ENCODE data around the gene ATM.
"Not testable (repeated sequence)": the region's sequence is repeated elsewhere in the genome, so short reads cannot be mapped to it uniquely, and the experiment has no call there.

The ATM gene

GRCh38 chr11:108278954-108279353, 56.1 kb downstream of the ATM start:
- no peak for DNase-seq (ENCODE audit: low read depth in 3 of 3)

GRCh38 chr11:108286370-108286769, 63.5 kb downstream of the ATM start:
- no peak for DNase-seq (ENCODE audit: low read depth in 3 of 3)

GRCh38 chr11:108286956-108287355, 64.1 kb downstream of the ATM start:
- no peak for DNase-seq (ENCODE audit: low read depth in 3 of 3)

GRCh38 chr11:108289066-108289465, 66.2 kb downstream of the ATM start:
- DNase-seq (ENCODE audit: low read depth in 3 of 3) = not testable (repeated sequence)

- DNase-seq (ENCODE audit: low read depth in 3 of 3) = no peak
Measured at GRCh38 chr11:108289699-108290098, 66.8 kb downstream of the ATM start.

GRCh38 chr11:108293229-108293628, 70.4 kb downstream of the ATM start:
- no peak for DNase-seq (ENCODE audit: low read depth in 3 of 3)

- no peak for DNase-seq (ENCODE audit: low read depth in 3 of 3)
Measured at GRCh38 chr11:108302121-108302785, 79.4 kb downstream of the ATM start.

GRCh38 chr11:108307751-108308150, 84.9 kb downstream of the ATM start:
- DNase-seq (ENCODE audit: low read depth in 3 of 3) = no peak

GRCh38 chr11:108313444-108313843, 90.6 kb downstream of the ATM start:
- no peak for DNase-seq (ENCODE audit: low read depth in 3 of 3)

GRCh38 chr11:108316061-108316460, 93.2 kb downstream of the ATM start:
- no peak for DNase-seq (ENCODE audit: low read depth in 3 of 3)

GRCh38 chr11:108319541-108320145, 96.8 kb downstream of the ATM start:
- DNase-seq (ENCODE audit: low read depth in 3 of 3) = no peak

GRCh38 chr11:108322666-108323065, 99.8 kb downstream of the ATM start:
- DNase-seq (ENCODE audit: low read depth in 3 of 3) = no peak

GRCh38 chr11:108324587-108324986, 101.7 kb downstream of the ATM start:
- DNase-seq (ENCODE audit: low read depth in 3 of 3) = no peak

GRCh38 chr11:108333403-108333899, 110.6 kb downstream of the ATM start:
- DNase-seq (ENCODE audit: low read depth in 3 of 3) = no peak

- DNase-seq (ENCODE audit: low read depth in 3 of 3) = no peak
Measured at GRCh38 chr11:108338750-108339149, 115.9 kb downstream of the ATM start.

GRCh38 chr11:108340973-108341372, 118.1 kb downstream of the ATM start:
- DNase-seq (ENCODE audit: low read depth in 3 of 3) = no peak

GRCh38 chr11:108341654-108342053, 118.8 kb downstream of the ATM start:
- DNase-seq (ENCODE audit: low read depth in 3 of 3) = no peak

GRCh38 chr11:108343714-108344113, 120.8 kb downstream of the ATM start:
- no peak for DNase-seq (ENCODE audit: low read depth in 3 of 3)

GRCh38 chr11:108345767-108346166, 122.9 kb downstream of the ATM start:
- DNase-seq (ENCODE audit: low read depth in 3 of 3) = no peak

GRCh38 chr11:108346451-108346850, 123.6 kb downstream of the ATM start:
- DNase-seq (ENCODE audit: low read depth in 3 of 3) = no peak

- no peak for DNase-seq (ENCODE audit: low read depth in 3 of 3)
Measured at GRCh38 chr11:108351468-108351867, 128.6 kb downstream of the ATM start.

GRCh38 chr11:108364159-108364558, 141.3 kb downstream of the ATM start:
- no peak for DNase-seq (ENCODE audit: low read depth in 3 of 3)

- DNase-seq (ENCODE audit: low read depth in 3 of 3) = no peak
Measured at GRCh38 chr11:108368134-108368533, 145.3 kb downstream of the ATM start.

GRCh38 chr11:108369064-108369463, 146.2 kb downstream of the ATM start:
- DNase-seq (ENCODE audit: low read depth in 3 of 3) = no peak
